HepG2 (cell line): Measurements from ENCODE around the gene GRIN3B. TPM values are rescaled to one million over a fixed set of nuclear protein-coding genes. Genes with fewer than 3 reads are reported as not detected.
A peak's percentile ranks its signal among the peaks of the same experiment; 100 is the strongest.

Experiments used
- CCDC6 ChIP-seq: sonication (generic); formaldehyde crosslinking; IDR thresholded peaks from 2 replicates; pipeline ENCODE4 v1.8.1; 2022; ENCODE audit warnings: mild to moderate bottlenecking, missing genetic modification reagents, moderate library complexity
- ISL2 ChIP-seq: sonication (generic); formaldehyde crosslinking; IDR thresholded peaks from 2 replicates; pipeline ENCODE4 v1.5.0; 2020; ENCODE audit warnings: missing genetic modification reagents
- JDP2 ChIP-seq: sonication (generic); formaldehyde crosslinking; IDR thresholded peaks from 2 replicates; pipeline ENCODE4 v1.8.1; 2022; ENCODE audit warnings: missing genetic modification reagents, borderline replicate concordance
- MIER2 ChIP-seq: IDR thresholded peaks from 2 replicates; pipeline ENCODE4 v1.6.1; 2016; ENCODE audit warnings: missing biosample characterization, missing genetic modification reagents
- MIXL1 ChIP-seq: IDR thresholded peaks from 2 replicates; pipeline ENCODE4 v1.6.1; 2016
- MLLT10 ChIP-seq: sonication (generic); formaldehyde crosslinking; IDR thresholded peaks from 2 replicates; pipeline ENCODE4 v1.4.0; 2020; ENCODE audit warnings: missing genetic modification reagents
- ZFP36L2 ChIP-seq: sonication (generic); formaldehyde crosslinking; IDR thresholded peaks from 2 replicates; pipeline ENCODE4 v1.4.0; 2020; ENCODE audit warnings: missing genetic modification reagents
- ZMAT3 ChIP-seq: sonication (generic); formaldehyde crosslinking; conservative IDR thresholded peaks from 2 replicates; pipeline ENCODE4 v1.7.0; 2021; ENCODE audit warnings: missing genetic modification reagents
- ZNF460 ChIP-seq: sonication (generic); formaldehyde crosslinking; IDR thresholded peaks from 2 replicates; pipeline ENCODE4 v1.5.1; 2020; ENCODE audit warnings: missing genetic modification reagents, mild to moderate bottlenecking, borderline replicate concordance
- ZSCAN25 ChIP-seq: sonication (generic); formaldehyde crosslinking; IDR thresholded peaks from 2 replicates; pipeline ENCODE4 v1.8.0; 2022; ENCODE audit warnings: mild to moderate bottlenecking, missing genetic modification reagents
- polyA plus RNA-seq, 8 experiments: library from polyadenylated mRNA; depleted of rRNA in 3 of 8; stranded (reverse) in 7 of 8; unstranded in 1 of 8; fragments of >200 nt; fragmentation: Illumina TruSeq in 4 of 8; extraction: Trizol in 4 of 8; gene quantifications; 2 replicates each; pipeline versions ENCODE4 v1.2.1 to v1.2.3, GENCODE V29; 2011 to 2016; ENCODE audit warnings: low read depth in 4 of 8, missing spikeins in 1 of 8, mixed read lengths in 1 of 8; ENCODE audit not compliant: insufficient read depth in 1 of 8
- total RNA-seq, 5 experiments: library from RNA; depleted of rRNA; stranded (reverse); fragments of >200 nt; fragmentation: Illumina TruSeq; extraction: Trizol; gene quantifications; 2 replicates each; pipeline ENCODE4 v1.2.3, GENCODE V29; 2016; ENCODE audit warnings: low read depth in 1 of 5
- TF ChIP-seq, protein P1 (sequence below): sonication (generic); formaldehyde crosslinking; conservative IDR thresholded peaks from 2 replicates; pipeline ENCODE4 v1.8.0; 2022; ENCODE audit warnings: missing genetic modification reagents
- TF ChIP-seq, protein P2 (sequence below): sonication (generic); formaldehyde crosslinking; IDR thresholded peaks from 2 replicates; pipeline ENCODE4 v1.9.0; 2021; ENCODE audit warnings: missing genetic modification reagents, borderline replicate concordance
- TF ChIP-seq, protein P3 (sequence below): sonication (generic); formaldehyde crosslinking; IDR thresholded peaks from 2 replicates; pipeline ENCODE4 v1.8.0; 2022; ENCODE audit warnings: mild to moderate bottlenecking, missing genetic modification reagents; ENCODE audit not compliant: insufficient replicate concordance
- TF ChIP-seq, protein P4 (sequence below): sonication (generic); formaldehyde crosslinking; IDR thresholded peaks from 2 replicates; pipeline ENCODE4 v1.5.0; 2020; ENCODE audit warnings: mild to moderate bottlenecking, low read depth, missing genetic modification reagents, borderline replicate concordance
- TF ChIP-seq, protein P5 (sequence below): sonication (generic); formaldehyde crosslinking; IDR thresholded peaks from 2 replicates; pipeline ENCODE4 v1.4.0; 2020; ENCODE audit warnings: missing genetic modification reagents
- TF ChIP-seq, protein P6 (sequence below): sonication (generic); formaldehyde crosslinking; IDR thresholded peaks from 2 replicates; pipeline ENCODE4 v1.8.1; 2023; ENCODE audit warnings: missing genetic modification reagents, inconsistent platforms, borderline replicate concordance

Gene GRIN3B
- total and polyA plus RNA-seq, 2 of the 13 experiments (the other 11 are each of a cell fraction or from before 2014, with no cell fraction given) = 0.07 to 0.20 TPM

DNA sequence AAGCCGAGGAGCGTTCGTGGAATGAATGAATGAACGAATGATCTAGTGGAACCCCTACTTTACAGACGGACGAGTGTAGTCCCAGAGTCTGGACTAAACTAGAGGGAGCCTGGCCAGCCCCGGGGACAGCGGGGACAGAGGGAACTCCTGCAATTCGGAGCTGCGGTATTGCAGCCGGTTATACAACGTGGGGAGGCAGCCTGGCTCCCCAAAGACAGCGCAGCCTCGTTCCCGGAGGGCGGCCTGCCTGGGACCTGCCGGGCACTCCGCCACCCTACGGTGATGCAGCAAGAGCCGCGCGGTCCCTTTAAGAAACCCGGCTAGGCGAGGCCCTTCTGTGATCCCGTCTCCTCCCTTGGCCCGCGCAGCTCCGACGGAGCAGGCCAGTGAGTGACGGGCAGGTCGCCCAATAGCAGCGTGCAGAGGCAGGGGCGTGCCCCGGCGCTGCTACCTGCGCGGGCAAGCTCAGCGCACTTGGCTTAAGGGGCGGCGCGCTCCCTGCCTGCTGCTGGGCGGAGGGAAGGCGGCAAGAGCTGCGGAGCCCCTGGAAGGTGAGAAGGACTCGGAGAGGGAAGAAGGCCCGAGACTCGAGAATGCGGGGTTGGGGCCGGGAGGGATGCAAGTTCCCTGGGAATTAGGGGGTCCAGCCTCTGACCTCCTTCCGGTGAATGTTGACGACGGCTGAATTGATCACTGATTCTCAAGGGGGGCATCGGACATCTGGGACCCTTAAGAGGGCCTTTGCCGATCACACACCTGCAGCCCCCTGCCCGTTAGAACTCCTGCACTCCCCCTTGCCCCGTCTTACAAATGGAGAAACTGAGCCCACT, 39.6 kb downstream of the GRIN3B start, which contains the start of gene ABCA7 (continued):
- TF ChIP-seq, protein P1, sequence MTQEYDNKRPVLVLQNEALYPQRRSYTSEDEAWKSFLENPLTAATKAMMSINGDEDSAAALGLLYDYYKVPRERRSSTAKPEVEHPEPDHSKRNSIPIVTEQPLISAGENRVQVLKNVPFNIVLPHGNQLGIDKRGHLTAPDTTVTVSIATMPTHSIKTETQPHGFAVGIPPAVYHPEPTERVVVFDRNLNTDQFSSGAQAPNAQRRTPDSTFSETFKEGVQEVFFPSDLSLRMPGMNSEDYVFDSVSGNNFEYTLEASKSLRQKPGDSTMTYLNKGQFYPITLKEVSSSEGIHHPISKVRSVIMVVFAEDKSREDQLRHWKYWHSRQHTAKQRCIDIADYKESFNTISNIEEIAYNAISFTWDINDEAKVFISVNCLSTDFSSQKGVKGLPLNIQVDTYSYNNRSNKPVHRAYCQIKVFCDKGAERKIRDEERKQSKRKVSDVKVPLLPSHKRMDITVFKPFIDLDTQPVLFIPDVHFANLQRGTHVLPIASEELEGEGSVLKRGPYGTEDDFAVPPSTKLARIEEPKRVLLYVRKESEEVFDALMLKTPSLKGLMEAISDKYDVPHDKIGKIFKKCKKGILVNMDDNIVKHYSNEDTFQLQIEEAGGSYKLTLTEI (CRISPR knock-in tag) = no peak
- TF ChIP-seq, protein P2, sequence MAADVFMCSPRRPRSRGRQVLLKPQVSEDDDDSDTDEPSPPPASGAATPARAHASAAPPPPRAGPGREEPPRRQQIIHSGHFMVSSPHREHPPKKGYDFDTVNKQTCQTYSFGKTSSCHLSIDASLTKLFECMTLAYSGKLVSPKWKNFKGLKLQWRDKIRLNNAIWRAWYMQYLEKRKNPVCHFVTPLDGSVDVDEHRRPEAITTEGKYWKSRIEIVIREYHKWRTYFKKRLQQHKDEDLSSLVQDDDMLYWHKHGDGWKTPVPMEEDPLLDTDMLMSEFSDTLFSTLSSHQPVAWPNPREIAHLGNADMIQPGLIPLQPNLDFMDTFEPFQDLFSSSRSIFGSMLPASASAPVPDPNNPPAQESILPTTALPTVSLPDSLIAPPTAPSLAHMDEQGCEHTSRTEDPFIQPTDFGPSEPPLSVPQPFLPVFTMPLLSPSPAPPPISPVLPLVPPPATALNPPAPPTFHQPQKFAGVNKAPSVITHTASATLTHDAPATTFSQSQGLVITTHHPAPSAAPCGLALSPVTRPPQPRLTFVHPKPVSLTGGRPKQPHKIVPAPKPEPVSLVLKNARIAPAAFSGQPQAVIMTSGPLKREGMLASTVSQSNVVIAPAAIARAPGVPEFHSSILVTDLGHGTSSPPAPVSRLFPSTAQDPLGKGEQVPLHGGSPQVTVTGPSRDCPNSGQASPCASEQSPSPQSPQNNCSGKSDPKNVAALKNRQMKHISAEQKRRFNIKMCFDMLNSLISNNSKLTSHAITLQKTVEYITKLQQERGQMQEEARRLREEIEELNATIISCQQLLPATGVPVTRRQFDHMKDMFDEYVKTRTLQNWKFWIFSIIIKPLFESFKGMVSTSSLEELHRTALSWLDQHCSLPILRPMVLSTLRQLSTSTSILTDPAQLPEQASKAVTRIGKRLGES (CRISPR knock-in tag) = no peak
- no peak for TF ChIP-seq MLLT10 (CRISPR knock-in tag)
- no peak for TF ChIP-seq MIER2 (CRISPR knock-in tag)
- TF ChIP-seq ZMAT3 (CRISPR knock-in tag) = no peak
- TF ChIP-seq MIXL1 = no peak
- TF ChIP-seq, protein P3, sequence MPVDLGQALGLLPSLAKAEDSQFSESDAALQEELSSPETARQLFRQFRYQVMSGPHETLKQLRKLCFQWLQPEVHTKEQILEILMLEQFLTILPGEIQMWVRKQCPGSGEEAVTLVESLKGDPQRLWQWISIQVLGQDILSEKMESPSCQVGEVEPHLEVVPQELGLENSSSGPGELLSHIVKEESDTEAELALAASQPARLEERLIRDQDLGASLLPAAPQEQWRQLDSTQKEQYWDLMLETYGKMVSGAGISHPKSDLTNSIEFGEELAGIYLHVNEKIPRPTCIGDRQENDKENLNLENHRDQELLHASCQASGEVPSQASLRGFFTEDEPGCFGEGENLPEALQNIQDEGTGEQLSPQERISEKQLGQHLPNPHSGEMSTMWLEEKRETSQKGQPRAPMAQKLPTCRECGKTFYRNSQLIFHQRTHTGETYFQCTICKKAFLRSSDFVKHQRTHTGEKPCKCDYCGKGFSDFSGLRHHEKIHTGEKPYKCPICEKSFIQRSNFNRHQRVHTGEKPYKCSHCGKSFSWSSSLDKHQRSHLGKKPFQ = no peak
- TF ChIP-seq, protein P4, sequence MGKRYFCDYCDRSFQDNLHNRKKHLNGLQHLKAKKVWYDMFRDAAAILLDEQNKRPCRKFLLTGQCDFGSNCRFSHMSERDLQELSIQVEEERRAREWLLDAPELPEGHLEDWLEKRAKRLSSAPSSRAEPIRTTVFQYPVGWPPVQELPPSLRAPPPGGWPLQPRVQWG = no peak
- no peak for TF ChIP-seq ZFP36L2 (CRISPR knock-in tag)
- TF ChIP-seq ISL2 = no peak
- TF ChIP-seq, protein P5, sequence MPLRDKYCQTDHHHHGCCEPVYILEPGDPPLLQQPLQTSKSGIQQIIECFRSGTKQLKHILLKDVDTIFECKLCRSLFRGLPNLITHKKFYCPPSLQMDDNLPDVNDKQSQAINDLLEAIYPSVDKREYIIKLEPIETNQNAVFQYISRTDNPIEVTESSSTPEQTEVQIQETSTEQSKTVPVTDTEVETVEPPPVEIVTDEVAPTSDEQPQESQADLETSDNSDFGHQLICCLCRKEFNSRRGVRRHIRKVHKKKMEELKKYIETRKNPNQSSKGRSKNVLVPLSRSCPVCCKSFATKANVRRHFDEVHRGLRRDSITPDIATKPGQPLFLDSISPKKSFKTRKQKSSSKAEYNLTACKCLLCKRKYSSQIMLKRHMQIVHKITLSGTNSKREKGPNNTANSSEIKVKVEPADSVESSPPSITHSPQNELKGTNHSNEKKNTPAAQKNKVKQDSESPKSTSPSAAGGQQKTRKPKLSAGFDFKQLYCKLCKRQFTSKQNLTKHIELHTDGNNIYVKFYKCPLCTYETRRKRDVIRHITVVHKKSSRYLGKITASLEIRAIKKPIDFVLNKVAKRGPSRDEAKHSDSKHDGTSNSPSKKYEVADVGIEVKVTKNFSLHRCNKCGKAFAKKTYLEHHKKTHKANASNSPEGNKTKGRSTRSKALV (CRISPR knock-in tag) = no peak
- no peak for TF ChIP-seq ZSCAN25 (CRISPR knock-in tag)
- TF ChIP-seq ZNF460 (CRISPR knock-in tag) = no peak
- TF ChIP-seq, protein P6, sequence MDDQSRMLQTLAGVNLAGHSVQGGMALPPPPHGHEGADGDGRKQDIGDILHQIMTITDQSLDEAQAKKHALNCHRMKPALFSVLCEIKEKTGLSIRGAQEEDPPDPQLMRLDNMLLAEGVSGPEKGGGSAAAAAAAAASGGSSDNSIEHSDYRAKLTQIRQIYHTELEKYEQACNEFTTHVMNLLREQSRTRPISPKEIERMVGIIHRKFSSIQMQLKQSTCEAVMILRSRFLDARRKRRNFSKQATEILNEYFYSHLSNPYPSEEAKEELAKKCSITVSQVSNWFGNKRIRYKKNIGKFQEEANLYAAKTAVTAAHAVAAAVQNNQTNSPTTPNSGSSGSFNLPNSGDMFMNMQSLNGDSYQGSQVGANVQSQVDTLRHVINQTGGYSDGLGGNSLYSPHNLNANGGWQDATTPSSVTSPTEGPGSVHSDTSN (CRISPR knock-in tag) = peak; percentile 94; the same call in 1 of the 2 replicates
- TF ChIP-seq JDP2 (CRISPR knock-in tag) = no peak
- no peak for TF ChIP-seq CCDC6 (CRISPR knock-in tag)
